ENCODE measurements around the gene TMEM62. TPM values are rescaled to one million over a fixed set of nuclear protein-coding genes. Genes with fewer than 3 reads are reported as not detected.
A peak's percentile ranks its signal among the peaks of the same experiment; 100 is the strongest.

Gene TMEM62
- total and polyA plus RNA-seq, 7 donors = 10.2 to 35.2 (median 27.4) TPM

DNA sequence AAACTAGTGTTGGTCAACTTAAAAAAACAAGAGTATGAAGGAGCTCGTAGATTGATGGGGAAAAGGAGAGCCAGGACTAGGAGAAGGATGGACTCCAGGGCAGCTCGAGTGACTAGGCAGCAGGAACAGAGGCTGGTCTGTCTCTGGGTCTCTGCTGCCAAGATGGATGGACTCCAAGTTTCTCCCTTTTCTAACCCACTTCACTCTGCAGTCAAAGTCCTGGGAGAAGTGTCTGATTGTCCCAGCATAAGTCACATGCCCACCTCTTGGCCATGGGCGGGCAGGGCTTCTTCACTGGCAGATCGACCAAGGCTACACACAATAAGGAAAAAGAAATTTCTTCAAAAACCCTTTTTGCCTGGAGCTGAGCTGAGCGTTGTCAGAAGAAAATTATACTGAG is 96.6 kb downstream of the TMEM62 start:
- Histone ChIP-seq H3K36me3 (no peaks in the 10 kb centered on the region), H3K27ac (peak overlapping the region in 2 of 4 donors; percentile 22 to 64), H3K4me1 (no peaks in the 10 kb centered on the region), H3K9me3 (no peaks in the 10 kb centered on the region), H3K4me3 (no peak overlapping the region), H3K27me3 (peaks cover 0 to 7% (median 0%) of the 10 kb centered on the region in 3 donors)
- TF ChIP-seq POLR2AphosphoS5 (IDR thresholded peaks at IDR 0.05) = no peak
- intact Hi-C loops (cut with DNase I) = loop anchor here (10.0 kb wide), 1 partner anchor 55 kb away; no protein-coding TSS in a partner anchor
- no peak for DNase-seq
- 86 to 87% methylated on average over 5 of the region's 5 CpGs for WGBS, 2 donors

DNA sequence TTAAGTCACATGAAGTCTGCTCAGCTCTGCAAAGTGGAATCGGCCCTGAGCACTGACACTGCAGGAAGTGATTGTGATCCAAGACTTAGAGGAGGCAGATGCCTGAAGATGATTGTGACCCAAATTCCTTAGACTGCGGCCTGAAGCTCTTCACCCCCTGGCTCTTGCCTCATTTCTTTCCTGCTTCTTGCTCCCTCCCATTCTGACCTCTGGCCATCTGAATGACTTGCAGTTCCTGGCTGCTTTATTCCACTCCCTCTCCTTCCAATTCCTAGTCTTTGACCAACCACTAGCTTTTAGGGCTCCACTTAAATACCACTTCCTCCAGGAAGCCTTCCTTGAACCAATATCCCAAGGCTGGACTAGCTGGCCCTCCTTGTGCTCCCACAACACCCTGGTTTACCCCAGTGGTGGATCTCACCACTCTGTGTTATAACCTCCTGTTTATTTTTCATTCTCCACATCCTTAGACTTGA is 97.3 kb downstream of the TMEM62 start:
- intact Hi-C loops (cut with DNase I) = no loop called here
- DNase-seq = peak; percentile 72
- Histone ChIP-seq H3K4me3 (no peak overlapping the region), H3K27me3 (peaks cover 0 to 2% (median 0%) of the 10 kb centered on the region in 3 donors), H3K36me3 (no peaks in the 10 kb centered on the region), H3K4me1 (no peaks in the 10 kb centered on the region), H3K27ac (peak overlapping the region in 2 of 4 donors; percentile 9 to 64), H3K9me3 (no peaks in the 10 kb centered on the region)
- TF ChIP-seq POLR2AphosphoS5 (IDR thresholded peaks at IDR 0.05) (no peak), POLR2A (IDR thresholded peaks at IDR 0.05) (no peak), EP300 (IDR thresholded peaks at IDR 0.05) (no peak)
- TF ChIP-seq, protein P1, sequence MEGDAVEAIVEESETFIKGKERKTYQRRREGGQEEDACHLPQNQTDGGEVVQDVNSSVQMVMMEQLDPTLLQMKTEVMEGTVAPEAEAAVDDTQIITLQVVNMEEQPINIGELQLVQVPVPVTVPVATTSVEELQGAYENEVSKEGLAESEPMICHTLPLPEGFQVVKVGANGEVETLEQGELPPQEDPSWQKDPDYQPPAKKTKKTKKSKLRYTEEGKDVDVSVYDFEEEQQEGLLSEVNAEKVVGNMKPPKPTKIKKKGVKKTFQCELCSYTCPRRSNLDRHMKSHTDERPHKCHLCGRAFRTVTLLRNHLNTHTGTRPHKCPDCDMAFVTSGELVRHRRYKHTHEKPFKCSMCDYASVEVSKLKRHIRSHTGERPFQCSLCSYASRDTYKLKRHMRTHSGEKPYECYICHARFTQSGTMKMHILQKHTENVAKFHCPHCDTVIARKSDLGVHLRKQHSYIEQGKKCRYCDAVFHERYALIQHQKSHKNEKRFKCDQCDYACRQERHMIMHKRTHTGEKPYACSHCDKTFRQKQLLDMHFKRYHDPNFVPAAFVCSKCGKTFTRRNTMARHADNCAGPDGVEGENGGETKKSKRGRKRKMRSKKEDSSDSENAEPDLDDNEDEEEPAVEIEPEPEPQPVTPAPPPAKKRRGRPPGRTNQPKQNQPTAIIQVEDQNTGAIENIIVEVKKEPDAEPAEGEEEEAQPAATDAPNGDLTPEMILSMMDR (IDR thresholded peaks at IDR 0.05) = no peak
- WGBS, 2 donors = 55 to 74% methylated on average over 2 of the region's 2 CpGs

DNA sequence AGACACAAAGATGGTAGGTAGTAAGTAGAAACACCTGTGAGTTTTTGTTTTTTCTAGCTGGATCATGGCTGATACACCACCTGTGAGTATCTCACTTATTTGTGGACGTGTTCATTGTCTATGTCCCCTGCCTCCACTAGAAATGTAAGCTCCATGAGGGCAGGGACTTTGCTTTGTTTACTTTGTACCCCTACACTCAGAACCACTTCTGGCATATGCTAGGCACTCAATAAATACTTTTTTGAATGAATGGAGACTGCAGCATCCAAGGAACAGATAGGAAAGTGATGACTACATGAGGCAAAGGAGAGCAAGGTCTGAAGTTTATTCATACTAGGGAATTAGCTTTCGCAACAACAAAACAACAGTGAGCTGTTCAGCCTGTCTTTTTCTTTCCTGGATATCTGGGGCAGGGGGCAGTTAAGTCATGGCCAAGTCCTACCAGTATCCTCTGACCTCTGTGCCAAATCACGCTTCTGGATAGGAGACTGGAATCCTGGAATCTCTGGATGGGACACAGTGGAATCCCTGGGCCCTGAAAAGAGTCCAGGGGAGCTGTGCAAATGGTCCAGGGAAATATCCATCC is 99.0 kb downstream of the TMEM62 start:
- H3K4me1 ChIP-seq = no peaks in the 10 kb centered on the region
- H3K27ac ChIP-seq = no peak overlapping the region
- 91% methylated on average over 3 of the region's 3 CpGs for WGBS, 2 donors
- H3K9me3 ChIP-seq = no peaks in the 10 kb centered on the region
- no peak overlapping the region for H3K4me3 ChIP-seq
- H3K36me3 ChIP-seq = no peaks in the 10 kb centered on the region
- DNase-seq = no peak
- TF ChIP-seq, protein P1 (IDR thresholded peaks at IDR 0.05) = no peak
- TF ChIP-seq POLR2A (IDR thresholded peaks at IDR 0.05) (no peak), EP300 (IDR thresholded peaks at IDR 0.05) (no peak), POLR2AphosphoS5 (IDR thresholded peaks at IDR 0.05) (no peak)
- intact Hi-C loops (cut with DNase I) = no loop called here
- no peaks in the 10 kb centered on the region for H3K27me3 ChIP-seq

Small RNA genes within 50 kb of the gene (small RNA-seq; reads per million reads assigned to genes)
- gene AC068724.2 = 0 reads per million in 3 donors

Other genes with a start within 250 kb of the TMEM62 start
- 10 to 100 TPM; 16.8 to 24.8 (median 22.7) TPM for gene TTBK2, start 212.8 kb upstream of the TMEM62 start, total RNA-seq
- gene TTBK2, start 212.8 kb upstream of the TMEM62 start, polyA plus RNA-seq = 1 to 10 TPM; 1.2 to 3.4 (median 1.8) TPM
- 10 to 100 TPM; 35.3 to 44.7 (median 41.9) TPM for gene UBR1, start 27.5 kb upstream of the TMEM62 start, total RNA-seq
- 1 to 10 TPM; 2.4 to 9.4 (median 3.7) TPM for gene UBR1, start 27.5 kb upstream of the TMEM62 start, polyA plus RNA-seq
- gene CCNDBP1, start 51.8 kb downstream of the TMEM62 start, total RNA-seq = 10 to 100 TPM; 39.1 to 80.5 (median 49.8) TPM
- gene CCNDBP1, start 51.8 kb downstream of the TMEM62 start, polyA plus RNA-seq = 100 to 1,000 TPM in 1 of 3 donors, 10 to 100 TPM in 2; 52.1 to 109 (median 95.5) TPM
- not detected for gene EPB42, start 87.4 kb downstream of the TMEM62 start, total RNA-seq
- under 1 TPM in 1 of 3 donors, not detected in 2; 0.06 TPM for gene EPB42, start 87.4 kb downstream of the TMEM62 start, polyA plus RNA-seq
- gene TGM5, start 133.3 kb downstream of the TMEM62 start, total RNA-seq = under 1 TPM in 1 of 4 donors, not detected in 3; 0.28 TPM
- not detected for gene TGM5, start 133.3 kb downstream of the TMEM62 start, polyA plus RNA-seq
- not detected for gene TGM7, start 168.7 kb downstream of the TMEM62 start, total RNA-seq
- gene TGM7, start 168.7 kb downstream of the TMEM62 start, polyA plus RNA-seq = not detected
- gene LCMT2, start 197.0 kb downstream of the TMEM62 start, total RNA-seq = 1 to 10 TPM; 2.8 to 5.4 (median 4.0) TPM
- gene LCMT2, start 197.0 kb downstream of the TMEM62 start, polyA plus RNA-seq = 1 to 10 TPM; 2.3 to 5.1 (median 2.4) TPM
- gene ZSCAN29, start 237.5 kb downstream of the TMEM62 start, total RNA-seq = 10 to 100 TPM; 14.6 to 19.7 (median 19.7) TPM
- gene ZSCAN29, start 237.5 kb downstream of the TMEM62 start, polyA plus RNA-seq = 10 to 100 TPM in 1 of 3 donors, 1 to 10 TPM in 2; 6.0 to 11.1 (median 6.9) TPM
- 10 to 100 TPM; 10.2 to 14.6 (median 12.1) TPM for gene TUBGCP4, start 237.5 kb downstream of the TMEM62 start, total RNA-seq
- gene TUBGCP4, start 237.5 kb downstream of the TMEM62 start, polyA plus RNA-seq = 10 to 100 TPM in 1 of 3 donors, 1 to 10 TPM in 2; 1.8 to 11.2 (median 2.5) TPM